HEK293 (cell line): Measurements from ENCODE around the gene RPS6KB2.

Experiments used
- CTCF ChIA-PET: fragments of 350-600 bp; formaldehyde crosslinking; extraction: SDS; loops from one replicate; lab custom pipeline; 2021; ENCODE audit warnings: antibody characterized with exemption; lab: Yijun Ruan, JAX
- POLR2A ChIA-PET: fragments of 300-600 bp; formaldehyde crosslinking; extraction: SDS; loops from one replicate; lab custom pipeline; 2020; ENCODE audit warnings: antibody characterized with exemption, inconsistent platforms; lab: Yijun Ruan, JAX
- H3K27ac ChIP-seq: fragments of 200-500 bp; sonication (Bioruptor generic); 2 replicates; pipeline ENCODE4 v1.5.1; 2014; ENCODE audit warnings: low read depth, low read length, control low read depth, inconsistent platforms; ENCODE audit errors: extremely low read depth
- H3K36me3 ChIP-seq, 2 experiments: fragments of 200-500 bp in 1 of 2; sonication (Bioruptor generic) in 1 of 2; 1 replicate in 1 of 2; 2 replicates in 1 of 2; pipeline ENCODE4 v1.5.1; 2014 to 2017; ENCODE audit warnings: inconsistent platforms in 2 of 2, low read length in 2 of 2; ENCODE audit not compliant: control insufficient read depth in 2 of 2, insufficient read depth in 1 of 2
- H3K4me1 ChIP-seq: fragments of 200-500 bp; sonication (Bioruptor generic); 2 replicates; pipeline ENCODE4 v1.5.1; 2014; ENCODE audit warnings: mild to moderate bottlenecking, low read length, inconsistent platforms; ENCODE audit not compliant: control insufficient read depth, insufficient read depth
- H3K4me3 ChIP-seq: 2 replicates; pipeline ENCODE4 v1.5.1; 2011; ENCODE audit warnings: low read depth, mild to moderate bottlenecking, control low read depth, low read length, moderate library complexity
- H3K9me3 ChIP-seq: fragments of 200-500 bp; sonication (Bioruptor generic); 2 replicates; pipeline ENCODE4 v1.5.1; 2014; ENCODE audit warnings: low read depth, low read length, inconsistent platforms; ENCODE audit not compliant: control insufficient read depth, insufficient read depth
- HIC1 ChIP-seq: fragments of 450-650 bp; formaldehyde crosslinking; IDR thresholded peaks from 2 replicates; pipeline ENCODE4 v1.5.1; 2016; ENCODE audit warnings: missing biosample characterization, missing genetic modification characterization
- KLF10 ChIP-seq: fragments of 450-650 bp; IDR thresholded peaks from 2 replicates; pipeline ENCODE4 v1.5.1; 2018; ENCODE audit warnings: missing biosample characterization, mild to moderate bottlenecking, missing genetic modification characterization
- REPIN1 ChIP-seq: fragments of 450-650 bp; formaldehyde crosslinking; IDR thresholded peaks from 2 replicates; pipeline ENCODE4 v1.5.1; 2017; ENCODE audit warnings: missing biosample characterization, missing genetic modification characterization, low read depth
- ZBTB17 ChIP-seq: fragments of 450-650 bp; formaldehyde crosslinking; IDR thresholded peaks from 2 replicates; pipeline ENCODE4 v1.5.1; 2016; ENCODE audit warnings: missing biosample characterization, missing genetic modification characterization
- ZBTB20 ChIP-seq: fragments of 450-650 bp; formaldehyde crosslinking; IDR thresholded peaks from 2 replicates; pipeline ENCODE4 v1.5.1; 2016; ENCODE audit warnings: missing biosample characterization, missing genetic modification characterization
- ZFHX2 ChIP-seq: fragments of 450-650 bp; formaldehyde crosslinking; conservative IDR thresholded peaks from 2 replicates; pipeline ENCODE4 v1.5.1; 2016; ENCODE audit warnings: missing biosample characterization, missing genetic modification characterization
- ZNF16 ChIP-seq: fragments of 450-650 bp; formaldehyde crosslinking; IDR thresholded peaks from 2 replicates; pipeline ENCODE4 v1.5.1; 2016; ENCODE audit warnings: low read depth, missing biosample characterization, missing genetic modification characterization
- ZNF23 ChIP-seq: fragments of 450-650 bp; formaldehyde crosslinking; IDR thresholded peaks from 2 replicates; pipeline ENCODE4 v1.5.1; 2016; ENCODE audit warnings: missing biosample characterization, missing genetic modification characterization, borderline replicate concordance
- ZNF24 ChIP-seq: fragments of 450-650 bp; formaldehyde crosslinking; IDR thresholded peaks from 2 replicates; pipeline ENCODE4 v1.5.1; 2016; ENCODE audit warnings: missing biosample characterization, missing genetic modification characterization
- ZNF292 ChIP-seq: fragments of 450-650 bp; formaldehyde crosslinking; IDR thresholded peaks from 2 replicates; pipeline ENCODE4 v1.5.1; 2016; ENCODE audit warnings: low read depth, missing biosample characterization, missing genetic modification characterization, borderline replicate concordance
- ZNF391 ChIP-seq: fragments of 450-650 bp; formaldehyde crosslinking; IDR thresholded peaks from 2 replicates; pipeline ENCODE4 v1.5.1; 2016; ENCODE audit warnings: low read depth, missing biosample characterization, missing genetic modification characterization, borderline replicate concordance
- ZNF48 ChIP-seq: fragments of 450-650 bp; formaldehyde crosslinking; IDR thresholded peaks from 2 replicates; pipeline ENCODE4 v1.5.1; 2016; ENCODE audit warnings: missing biosample characterization, missing genetic modification characterization
- ZNF501 ChIP-seq: fragments of 450-650 bp; formaldehyde crosslinking; IDR thresholded peaks from 2 replicates; pipeline ENCODE4 v1.5.1; 2016; ENCODE audit warnings: missing biosample characterization, missing genetic modification characterization
- ZNF560 ChIP-seq: fragments of 450-650 bp; formaldehyde crosslinking; IDR thresholded peaks from 2 replicates; pipeline ENCODE4 v1.5.1; 2017; ENCODE audit warnings: missing biosample characterization, missing genetic modification characterization, borderline replicate concordance
- ZNF571 ChIP-seq: fragments of 450-650 bp; formaldehyde crosslinking; IDR thresholded peaks from 2 replicates; pipeline ENCODE4 v1.5.0; 2017; ENCODE audit warnings: missing biosample characterization, missing genetic modification characterization
- ZNF776 ChIP-seq: fragments of 450-650 bp; formaldehyde crosslinking; IDR thresholded peaks from 2 replicates; pipeline ENCODE4 v1.5.0; 2017; ENCODE audit warnings: missing biosample characterization, missing genetic modification characterization, borderline replicate concordance
- ZSCAN16 ChIP-seq: fragments of 450-650 bp; formaldehyde crosslinking; IDR thresholded peaks from 2 replicates; pipeline ENCODE4 v1.5.1; 2016; ENCODE audit warnings: missing biosample characterization, missing genetic modification characterization
- ZXDB ChIP-seq: fragments of 450-650 bp; formaldehyde crosslinking; IDR thresholded peaks from 2 replicates; pipeline ENCODE4 v1.5.1; 2016; ENCODE audit warnings: missing biosample characterization, missing genetic modification characterization
- TF ChIP-seq, protein P1 (sequence below): fragments of 450-650 bp; formaldehyde crosslinking; IDR thresholded peaks from 2 replicates; pipeline ENCODE4 v1.5.1; 2016; ENCODE audit warnings: missing biosample characterization, missing genetic modification characterization

Gene RPS6KB2

GRCh38 chr11:67406969-67407687 is 21.2 kb upstream of the RPS6KB2 start:
- no peaks in the 10 kb centered on the region for H3K36me3 ChIP-seq
- CTCF ChIA-PET: interaction anchor here (0.6 to 0.7 kb wide), 3 partner anchors 20 to 145 kb away, joined by 3 to 4 read pairs (median 3); no protein-coding TSS in a partner anchor
- POLR2A ChIA-PET: interaction anchor here (0.7 to 1.9 kb wide), 4 partner anchors 11 to 76 kb away, joined by 3 to 5 read pairs (median 4); partner anchors contain the start of genes AIP and RPS6KB2
- TF ChIP-seq, protein P1, sequence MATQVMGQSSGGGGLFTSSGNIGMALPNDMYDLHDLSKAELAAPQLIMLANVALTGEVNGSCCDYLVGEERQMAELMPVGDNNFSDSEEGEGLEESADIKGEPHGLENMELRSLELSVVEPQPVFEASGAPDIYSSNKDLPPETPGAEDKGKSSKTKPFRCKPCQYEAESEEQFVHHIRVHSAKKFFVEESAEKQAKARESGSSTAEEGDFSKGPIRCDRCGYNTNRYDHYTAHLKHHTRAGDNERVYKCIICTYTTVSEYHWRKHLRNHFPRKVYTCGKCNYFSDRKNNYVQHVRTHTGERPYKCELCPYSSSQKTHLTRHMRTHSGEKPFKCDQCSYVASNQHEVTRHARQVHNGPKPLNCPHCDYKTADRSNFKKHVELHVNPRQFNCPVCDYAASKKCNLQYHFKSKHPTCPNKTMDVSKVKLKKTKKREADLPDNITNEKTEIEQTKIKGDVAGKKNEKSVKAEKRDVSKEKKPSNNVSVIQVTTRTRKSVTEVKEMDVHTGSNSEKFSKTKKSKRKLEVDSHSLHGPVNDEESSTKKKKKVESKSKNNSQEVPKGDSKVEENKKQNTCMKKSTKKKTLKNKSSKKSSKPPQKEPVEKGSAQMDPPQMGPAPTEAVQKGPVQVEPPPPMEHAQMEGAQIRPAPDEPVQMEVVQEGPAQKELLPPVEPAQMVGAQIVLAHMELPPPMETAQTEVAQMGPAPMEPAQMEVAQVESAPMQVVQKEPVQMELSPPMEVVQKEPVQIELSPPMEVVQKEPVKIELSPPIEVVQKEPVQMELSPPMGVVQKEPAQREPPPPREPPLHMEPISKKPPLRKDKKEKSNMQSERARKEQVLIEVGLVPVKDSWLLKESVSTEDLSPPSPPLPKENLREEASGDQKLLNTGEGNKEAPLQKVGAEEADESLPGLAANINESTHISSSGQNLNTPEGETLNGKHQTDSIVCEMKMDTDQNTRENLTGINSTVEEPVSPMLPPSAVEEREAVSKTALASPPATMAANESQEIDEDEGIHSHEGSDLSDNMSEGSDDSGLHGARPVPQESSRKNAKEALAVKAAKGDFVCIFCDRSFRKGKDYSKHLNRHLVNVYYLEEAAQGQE (tag by site-specific recombination): no peak
- peak; percentile 16 for TF ChIP-seq ZFHX2 (tag by site-specific recombination)
- TF ChIP-seq, all 188 proteins: peak for 1
- no peaks in the 10 kb centered on the region for H3K4me1 ChIP-seq
- H3K4me3 ChIP-seq: no peak overlapping the region
- no peak overlapping the region for H3K27ac ChIP-seq
- H3K9me3 ChIP-seq: no peaks in the 10 kb centered on the region

DNA sequence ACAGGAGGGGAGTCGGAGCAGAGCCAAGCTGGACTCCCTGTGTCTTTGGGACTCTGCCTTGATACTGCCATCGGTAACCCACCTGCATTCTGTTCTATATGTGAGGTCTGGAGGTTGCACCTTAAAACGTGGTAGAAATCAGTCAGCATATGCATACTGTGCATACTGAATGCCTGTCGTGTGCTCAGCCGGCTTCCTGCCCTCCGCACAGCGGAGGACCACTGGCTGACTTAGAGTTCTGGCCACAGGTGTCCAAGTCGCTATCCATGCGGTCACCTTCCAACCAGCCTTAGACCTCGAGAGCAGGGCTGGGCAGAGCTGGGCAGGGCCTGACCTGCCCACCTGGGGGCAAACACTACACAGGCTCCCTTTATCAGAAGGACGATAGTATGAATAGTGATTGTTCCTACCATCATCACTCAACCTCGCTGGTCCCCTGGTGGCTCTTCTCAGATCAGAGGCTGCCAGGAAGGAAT is 20.6 kb upstream of the RPS6KB2 start:
- CTCF ChIA-PET: interaction anchor here (0.7 kb wide), 1 partner anchor 61 kb away, joined by 3 read pairs; no protein-coding TSS in a partner anchor
- Histone ChIP-seq H3K4me1 (no peaks in the 10 kb centered on the region), H3K36me3 (no peaks in the 10 kb centered on the region), H3K9me3 (no peaks in the 10 kb centered on the region), H3K4me3 (no peak overlapping the region)
- POLR2A ChIA-PET: interaction anchor here (0.8 to 1.9 kb wide), 2 partner anchors 11 to 13 kb away, joined by 5 read pairs; no protein-coding TSS in a partner anchor
- TF ChIP-seq ZSCAN16 (tag by site-specific recombination) (no peak), ZNF23 (tag by site-specific recombination) (no peak), ZBTB20 (tag by site-specific recombination) (no peak), ZFHX2 (tag by site-specific recombination) (no peak), ZNF571 (tag by site-specific recombination) (no peak), HIC1 (no peak), ZNF501 (tag by site-specific recombination) (no peak), ZXDB (tag by site-specific recombination) (no peak), ZNF48 (tag by site-specific recombination) (no peak), ZNF776 (tag by site-specific recombination) (no peak), ZNF24 (tag by site-specific recombination) (no peak), KLF10 (tag by site-specific recombination) (no peak), ZNF391 (tag by site-specific recombination) (no peak), ZBTB17 (tag by site-specific recombination) (no peak), ZNF560 (tag by site-specific recombination) (no peak), REPIN1 (no peak), ZNF292 (tag by site-specific recombination) (no peak), ZNF16 (tag by site-specific recombination) (no peak)
- TF ChIP-seq, all 188 proteins: peak for 0
- no peak overlapping the region for H3K27ac ChIP-seq
